Kidney tubule cell (primary cell): Measurements from ENCODE around the gene CRACR2B.

Experiments
- DNase-seq: peaks from one replicate; pipeline ENCODE4 v3.0.0-alpha.2; 2018; ENCODE audit warnings: low spot score

The CRACR2B gene

DNA sequence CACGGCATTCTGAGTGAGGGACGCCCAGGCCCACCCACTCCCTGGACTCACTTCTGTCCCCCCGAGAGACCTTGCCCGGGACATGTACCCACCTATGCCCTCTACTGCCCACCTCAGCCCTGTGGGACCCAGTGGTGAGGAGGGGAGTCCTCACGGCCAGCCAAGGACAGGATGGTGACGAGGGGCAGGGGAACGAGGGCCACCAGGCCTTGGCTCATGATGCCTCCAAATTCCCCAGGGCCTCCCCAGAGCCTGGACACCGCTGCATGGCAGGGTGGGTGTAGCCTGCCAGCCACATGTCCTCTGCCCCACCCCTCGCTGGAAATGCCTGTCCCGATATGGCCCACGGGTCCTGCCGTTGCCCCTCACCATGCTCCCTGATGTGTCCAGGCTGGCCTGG lies 41.1 kb downstream of the CRACR2B start:
- no peak for DNase-seq

DNA sequence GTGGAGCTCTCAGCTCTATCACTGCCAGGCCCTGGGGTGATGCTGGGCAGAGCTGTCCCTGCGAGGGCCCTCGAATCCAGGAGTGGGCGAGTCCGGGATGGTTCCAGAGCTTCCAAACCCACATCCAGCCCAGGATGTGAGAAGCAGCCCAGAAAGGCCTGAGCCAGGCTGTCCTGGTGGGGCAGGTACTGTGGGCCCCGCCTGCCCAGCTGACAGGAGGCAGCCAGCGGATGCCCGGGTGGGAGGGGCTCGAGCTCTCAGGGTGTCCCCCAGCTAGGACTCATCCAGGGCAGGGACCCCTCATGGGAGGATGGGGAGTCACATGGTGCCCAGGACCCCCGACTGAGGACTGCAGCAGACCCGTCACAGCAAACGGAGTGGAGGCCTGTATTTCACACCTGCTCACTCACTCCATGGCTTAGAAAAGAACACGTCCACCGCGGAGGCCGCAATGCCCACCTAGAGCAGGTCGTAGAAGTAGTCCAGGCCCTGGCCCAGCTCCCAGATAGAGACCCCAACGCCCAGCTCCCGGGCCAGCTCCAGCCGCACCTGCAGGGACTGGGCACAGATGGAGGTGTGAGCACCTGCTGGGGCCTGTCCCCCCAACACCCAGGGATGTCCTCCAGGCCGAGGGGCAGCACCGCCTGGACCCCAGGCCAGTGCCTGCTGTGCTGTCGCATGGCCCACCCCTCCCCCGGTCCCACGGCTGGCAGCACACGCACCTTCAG lies 41.8 kb downstream of the CRACR2B start:
- no peak for DNase-seq

DNA sequence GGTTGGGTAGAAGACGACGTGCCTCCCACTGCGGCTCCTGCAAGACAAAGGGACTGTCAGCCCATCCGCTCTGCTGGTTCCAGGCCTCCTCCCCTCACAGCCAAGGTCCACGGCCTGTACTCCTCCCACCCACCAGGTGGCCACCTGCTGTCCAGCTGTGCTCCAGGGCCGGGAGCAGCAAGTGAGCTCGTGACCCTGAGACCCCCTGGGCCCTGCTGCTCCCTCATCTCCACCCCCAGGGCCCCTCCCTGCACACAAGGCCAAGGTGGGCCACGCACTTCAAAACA lies 42.4 kb downstream of the CRACR2B start:
- DNase-seq = peak; percentile 24

DNA sequence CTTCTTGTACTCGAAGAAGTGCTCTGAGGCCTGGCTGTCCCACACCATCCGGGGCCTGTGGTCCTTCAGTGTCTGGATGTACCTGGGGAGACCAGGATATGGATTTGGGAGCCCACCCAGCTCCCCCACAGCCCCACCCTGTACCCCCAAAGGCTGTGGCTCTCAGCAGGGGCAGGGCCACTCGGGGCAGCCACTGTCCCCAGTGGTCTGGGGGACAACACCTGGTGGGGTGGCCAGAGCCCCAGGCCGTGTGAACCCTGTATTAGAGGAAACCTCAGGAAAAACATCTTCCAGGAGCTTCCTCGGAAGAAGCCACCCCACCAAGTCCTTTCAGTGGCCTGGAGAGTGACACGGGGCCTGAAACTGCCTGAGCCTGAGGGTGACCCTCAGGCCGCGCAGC lies 42.7 kb downstream of the CRACR2B start:
- no peak for DNase-seq

DNA sequence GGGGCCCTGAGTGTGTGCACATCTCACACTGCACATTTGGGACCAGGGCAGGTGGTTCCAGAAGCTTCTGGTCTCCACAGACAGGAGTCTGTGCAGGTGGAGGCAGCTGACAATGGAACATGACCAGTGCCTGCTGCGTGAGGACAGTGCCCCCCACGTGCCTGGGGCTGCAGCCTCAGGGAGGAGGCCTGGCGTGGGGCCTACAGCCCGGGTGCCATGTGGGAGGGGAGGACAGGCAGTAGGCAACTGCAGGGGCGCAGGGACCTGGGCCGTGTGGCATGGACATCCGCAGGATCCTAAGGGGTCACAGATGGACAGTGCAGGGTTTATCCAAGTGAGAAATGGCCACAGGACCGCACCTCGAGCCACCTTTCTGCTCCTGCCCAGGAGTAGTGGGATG lies 43.8 kb downstream of the CRACR2B start:
- no peak for DNase-seq

DNA sequence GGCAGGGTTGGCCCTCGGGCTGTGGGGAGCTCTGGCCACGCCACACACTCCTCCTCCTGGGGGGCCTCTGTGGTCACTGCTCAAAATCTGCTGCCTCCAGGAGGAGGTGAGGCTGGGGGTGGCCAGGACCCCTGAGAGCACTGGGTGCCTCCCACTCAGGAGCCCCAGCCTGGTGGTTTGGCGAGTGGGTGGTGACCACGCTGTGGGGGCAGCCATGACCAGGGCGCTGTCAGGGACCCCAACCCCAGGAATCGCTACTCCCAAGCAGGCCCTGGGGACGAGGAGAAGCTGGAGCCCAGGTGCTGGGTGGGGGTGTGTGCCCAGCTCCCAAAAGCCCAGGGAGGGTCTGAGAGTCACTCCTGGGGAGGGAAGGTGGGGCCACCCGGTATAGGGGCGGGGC lies 45.1 kb downstream of the CRACR2B start:
- no peak for DNase-seq

DNA sequence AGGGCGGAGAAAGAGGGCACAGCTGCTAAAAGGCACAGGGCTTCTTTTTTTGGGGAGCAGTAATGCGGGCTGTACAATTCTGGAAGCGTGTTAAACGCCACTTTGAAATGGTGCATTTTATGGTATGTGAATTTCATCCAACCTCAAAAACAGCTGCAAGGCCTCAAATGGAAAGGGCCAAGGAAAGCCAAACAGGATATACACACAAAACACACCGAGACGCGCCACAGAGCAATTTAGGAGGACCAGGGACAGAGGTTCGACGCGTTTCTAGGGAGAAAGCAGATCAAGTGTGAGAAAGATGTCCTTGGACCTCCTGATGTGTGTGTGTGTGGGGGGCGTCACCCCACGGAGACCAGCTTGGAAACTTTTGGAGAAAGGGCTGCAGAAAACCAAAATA lies 46.0 kb downstream of the CRACR2B start:
- DNase-seq = no peak

DNA sequence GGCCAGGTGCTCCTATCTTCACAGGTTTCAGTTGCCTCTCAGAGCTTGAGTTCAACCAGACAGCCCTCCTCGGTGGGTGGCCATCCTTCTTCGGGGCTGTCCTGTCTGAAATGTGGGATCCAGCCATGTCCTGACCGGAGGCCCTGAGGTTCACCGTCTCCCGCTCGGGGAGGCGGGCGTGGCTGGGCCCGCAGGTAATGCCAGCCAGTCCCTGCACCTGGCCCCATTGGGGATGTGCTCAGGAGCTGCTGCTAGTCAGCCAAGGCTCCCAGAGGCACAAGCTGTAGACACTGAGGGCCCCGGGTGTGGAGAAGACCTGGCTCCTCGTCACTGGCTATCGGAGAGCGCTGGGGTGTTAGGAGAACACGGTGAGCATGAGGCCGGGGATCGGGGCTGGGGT lies 47.5 kb downstream of the CRACR2B start:
- no peak for DNase-seq

DNA sequence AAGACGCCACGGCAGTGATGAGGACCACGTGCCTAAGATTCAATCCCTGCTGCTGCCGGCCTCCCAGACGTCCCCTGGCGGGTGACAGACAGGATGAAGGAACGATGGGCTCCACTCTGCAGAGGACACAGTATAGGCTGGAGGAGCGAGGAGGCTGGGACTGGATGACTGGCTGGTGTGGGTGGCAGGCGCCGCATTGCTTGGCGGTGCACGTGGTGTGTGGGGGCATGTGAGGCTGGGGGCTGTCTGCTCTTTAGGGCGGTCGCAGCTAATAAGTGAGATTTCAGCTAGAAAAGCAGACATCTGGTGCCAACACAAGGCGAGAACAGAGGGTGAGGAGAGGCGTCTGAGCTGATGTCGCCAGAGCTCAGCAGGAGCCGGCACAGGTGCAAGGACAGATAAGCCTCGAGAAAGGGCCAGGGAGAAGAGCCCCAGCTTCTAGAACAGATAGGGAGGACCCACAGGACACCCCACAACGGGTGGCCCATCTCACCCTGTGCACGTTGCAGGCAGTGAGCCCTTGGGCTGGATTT lies 48.1 kb downstream of the CRACR2B start:
- no peak for DNase-seq

DNA sequence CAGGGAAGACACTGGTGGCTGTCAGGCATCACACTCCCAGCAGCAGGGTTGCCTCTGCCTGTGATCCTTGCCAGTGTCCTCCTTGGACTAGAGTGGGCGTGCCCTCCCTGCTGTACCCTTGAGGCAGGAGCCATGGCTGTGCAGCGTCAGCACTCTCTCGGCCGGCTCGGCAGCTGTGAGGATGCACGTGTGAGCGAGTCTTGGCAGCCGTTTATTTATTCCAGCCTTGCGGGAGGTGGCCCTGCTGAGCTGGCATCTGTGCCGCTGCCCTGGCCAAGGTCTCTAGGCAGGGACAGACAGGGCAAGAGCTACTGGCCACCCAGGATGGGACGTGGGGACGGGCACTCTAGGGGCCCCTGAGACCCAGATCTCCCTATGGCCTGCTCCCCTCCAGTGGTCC lies 48.8 kb downstream of the CRACR2B start:
- DNase-seq = peak; percentile 24

DNA sequence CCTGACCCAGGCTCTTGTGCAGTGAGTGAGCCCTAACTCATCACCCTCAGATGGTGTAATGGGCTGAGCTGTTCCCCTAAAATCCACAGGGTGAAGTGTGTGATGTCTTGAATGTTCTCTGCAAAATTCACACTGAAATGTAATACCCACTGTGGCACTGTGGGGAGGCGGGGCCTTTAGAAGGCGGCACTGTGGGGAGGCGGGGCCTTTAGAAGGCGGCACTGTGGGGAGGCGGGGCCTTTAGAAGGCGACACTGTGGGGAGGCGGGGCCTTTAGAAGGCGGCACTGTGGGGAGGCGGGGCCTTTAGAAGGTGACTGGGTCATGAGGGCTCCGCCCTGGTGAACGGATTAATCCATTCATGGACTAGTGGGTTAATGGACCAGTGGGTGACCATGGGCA lies 49.8 kb downstream of the CRACR2B start:
- no peak for DNase-seq

DNA sequence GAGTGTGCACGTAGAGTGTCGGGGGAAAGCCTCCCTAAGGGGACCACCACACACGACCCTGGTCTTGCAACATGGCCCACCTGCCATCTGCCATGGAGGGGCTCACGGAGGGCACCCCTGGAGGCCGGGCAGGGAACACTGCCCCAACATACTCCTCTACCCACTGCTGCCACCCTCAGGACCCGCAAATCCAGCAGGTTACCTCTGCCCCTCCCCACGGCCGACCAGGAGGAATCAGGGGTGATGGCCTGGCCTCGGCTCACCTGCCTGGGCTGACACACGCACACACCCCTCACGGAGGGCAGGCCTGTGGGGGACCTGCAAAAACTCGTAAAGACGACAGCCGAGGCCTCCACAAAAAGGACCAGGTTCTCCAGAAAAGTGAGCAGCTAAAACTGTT lies 52.7 kb downstream of the CRACR2B start:
- no peak for DNase-seq
